OCI-LY1 (cell line): ENCODE measurements around the gene TBL2.

ENCODE experiments used
- EZH2 ChIP-seq: fragments of 200-600 bp; sonication (generic), shearing (Covaris generic); IDR thresholded peaks from 2 replicates; pipeline ENCODE4 v1.8.0; 2017; ENCODE audit warnings: borderline replicate concordance, mixed run types, mild to moderate bottlenecking, antibody characterized with exemption, low read length, moderate library complexity, mixed read lengths
- TF ChIP-seq, protein P1 (sequence below): fragments of 200-600 bp; sonication (generic), shearing (Covaris generic); IDR thresholded peaks from 2 replicates; pipeline ENCODE4 v1.5.1; 2017; ENCODE audit warnings: mild to moderate bottlenecking, antibody characterized with exemption, low read length, moderate library complexity, mixed read lengths

DNA sequence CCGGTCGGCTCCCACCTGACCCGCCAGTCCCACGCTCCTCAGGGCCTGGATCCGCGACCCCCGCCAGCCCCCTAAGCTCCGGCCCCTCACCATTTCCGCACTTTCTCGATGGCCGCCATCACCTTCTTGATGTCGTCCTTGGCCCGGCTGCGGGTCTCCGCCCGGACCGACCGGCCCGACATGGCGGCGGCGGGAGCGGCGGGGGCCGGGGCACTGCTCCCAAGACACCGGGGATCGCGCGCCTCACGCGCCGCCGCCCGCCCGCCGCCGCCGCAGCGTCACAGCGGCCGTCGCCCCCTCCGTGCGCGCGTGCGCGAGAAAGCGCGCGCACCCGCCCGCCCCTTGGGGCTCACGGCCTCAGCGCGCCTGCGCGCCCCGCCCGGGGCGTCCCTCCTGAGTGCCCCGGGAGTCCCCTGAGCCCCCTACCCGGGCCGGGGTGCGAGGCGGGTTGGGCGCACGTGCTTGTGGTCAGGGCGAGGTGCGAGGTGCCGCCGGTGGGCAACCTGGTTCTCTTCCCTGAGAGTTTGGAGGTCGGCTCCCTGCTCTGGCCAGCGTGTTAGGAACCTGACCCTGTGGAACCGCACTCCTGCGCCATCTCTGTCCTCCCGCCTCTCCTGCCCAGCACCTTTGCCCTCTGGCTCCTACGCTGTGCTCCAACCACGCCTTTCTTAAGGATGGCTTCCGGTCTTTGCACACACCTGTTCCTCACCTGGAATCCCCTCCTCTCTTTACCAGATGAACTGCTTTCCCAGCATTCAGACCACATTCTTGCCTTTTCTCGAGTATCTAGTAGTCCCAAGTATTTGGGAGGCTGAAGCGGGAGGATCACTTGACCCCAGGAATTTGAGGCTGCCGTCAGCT lies 20.8 kb downstream of the TBL2 start, which contains the start of gene BCL7B:
- TF ChIP-seq, protein P1, sequence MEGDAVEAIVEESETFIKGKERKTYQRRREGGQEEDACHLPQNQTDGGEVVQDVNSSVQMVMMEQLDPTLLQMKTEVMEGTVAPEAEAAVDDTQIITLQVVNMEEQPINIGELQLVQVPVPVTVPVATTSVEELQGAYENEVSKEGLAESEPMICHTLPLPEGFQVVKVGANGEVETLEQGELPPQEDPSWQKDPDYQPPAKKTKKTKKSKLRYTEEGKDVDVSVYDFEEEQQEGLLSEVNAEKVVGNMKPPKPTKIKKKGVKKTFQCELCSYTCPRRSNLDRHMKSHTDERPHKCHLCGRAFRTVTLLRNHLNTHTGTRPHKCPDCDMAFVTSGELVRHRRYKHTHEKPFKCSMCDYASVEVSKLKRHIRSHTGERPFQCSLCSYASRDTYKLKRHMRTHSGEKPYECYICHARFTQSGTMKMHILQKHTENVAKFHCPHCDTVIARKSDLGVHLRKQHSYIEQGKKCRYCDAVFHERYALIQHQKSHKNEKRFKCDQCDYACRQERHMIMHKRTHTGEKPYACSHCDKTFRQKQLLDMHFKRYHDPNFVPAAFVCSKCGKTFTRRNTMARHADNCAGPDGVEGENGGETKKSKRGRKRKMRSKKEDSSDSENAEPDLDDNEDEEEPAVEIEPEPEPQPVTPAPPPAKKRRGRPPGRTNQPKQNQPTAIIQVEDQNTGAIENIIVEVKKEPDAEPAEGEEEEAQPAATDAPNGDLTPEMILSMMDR = no peak
- TF ChIP-seq EZH2 = no peak
